Stimulated activated CD4-positive, alpha-beta T cell treated with anti-CD3 and anti-CD28 coated beads, Interleukin-15, amount 100 ng/mL, for 24 hours (primary cell): Measurements from ENCODE around the gene ADAT2.
A peak's percentile ranks its signal among the peaks of the same experiment; 100 is the strongest.
"Not testable (repeated sequence)": the region's sequence is repeated elsewhere in the genome, so short reads cannot be mapped to it uniquely, and the experiment has no call there.

Experiments
- DNase-seq: peaks from one replicate; pipeline ENCODE4 v3.0.0-alpha.2; 2020

The ADAT2 gene

GRCh38 chr6:143450453-143451371 lies at the start of gene ADAT2, which contains the start of gene PEX3:
Gene ADAT2, minus strand, starts transcription at chr6:143450695. Its CDS starts 37 bp downstream, at chr6:143450658.
Gene PEX3, plus strand, starts transcription at chr6:143450805. Its CDS starts 238 bp downstream, at chr6:143451043.
- peak; percentile 96 for DNase-seq

DNA sequence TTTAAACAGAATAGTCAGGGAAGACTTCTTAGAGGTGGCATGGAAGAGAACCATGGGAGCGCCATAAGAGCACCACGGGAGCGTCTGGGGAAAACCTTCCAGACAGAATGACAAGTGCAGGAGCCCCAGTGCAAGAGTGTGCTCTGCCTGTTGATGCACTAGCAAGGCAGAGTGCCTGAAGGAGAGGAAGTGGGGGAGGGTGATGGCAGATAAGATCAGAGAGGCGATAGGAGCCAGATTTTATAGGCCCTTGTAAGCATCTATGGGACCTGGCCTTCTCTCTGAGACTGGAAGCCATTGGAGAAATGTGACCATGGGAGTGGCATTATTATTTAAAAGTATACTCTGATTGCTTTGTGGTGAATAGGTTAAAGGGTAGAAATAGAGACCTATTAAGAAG lies 47.9 kb upstream of the ADAT2 start:
- DNase-seq: no peak

- DNase-seq: no peak
Measured at GRCh38 chr6:143496974-143497373, 46.5 kb upstream of the ADAT2 start.

DNA sequence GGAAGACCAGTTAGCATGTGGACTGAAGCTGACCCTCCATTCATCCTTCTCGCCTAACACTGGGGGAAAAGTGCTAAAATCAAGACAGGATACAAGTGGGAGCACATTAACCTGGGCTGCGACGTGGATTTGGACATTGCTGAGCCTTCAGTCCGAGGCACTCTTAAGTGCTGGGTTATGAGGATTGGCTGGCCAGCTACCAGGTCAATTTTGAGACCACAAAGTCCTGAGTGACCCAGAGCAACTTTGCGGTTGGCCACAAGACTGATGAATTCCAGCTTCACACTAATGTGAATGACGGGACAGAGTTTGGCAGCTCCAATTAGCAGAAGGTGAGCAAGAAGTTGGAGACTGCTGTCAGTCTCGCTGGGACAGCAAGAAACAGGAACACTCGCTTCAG lies 40.3 kb upstream of the ADAT2 start:
- no peak for DNase-seq

DNA sequence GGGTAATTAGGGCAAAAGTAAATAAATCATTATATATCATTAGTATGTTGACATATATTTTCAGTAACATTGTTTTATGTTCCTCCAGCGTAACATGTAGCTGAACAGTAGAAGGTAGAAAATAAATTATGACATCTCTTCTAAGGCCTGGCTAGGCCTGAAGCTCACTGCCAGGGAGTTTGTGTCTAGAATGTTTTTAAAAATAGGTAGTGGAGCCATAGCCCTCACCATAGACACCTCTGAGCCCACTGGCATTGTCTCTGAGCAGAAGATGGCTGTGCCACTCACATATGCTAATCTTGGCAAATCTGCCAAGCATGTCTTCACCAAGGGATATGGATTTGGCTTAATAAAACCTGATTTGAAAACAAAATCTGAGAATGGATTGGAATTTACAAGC lies 39.7 kb upstream of the ADAT2 start:
- no peak for DNase-seq

DNA sequence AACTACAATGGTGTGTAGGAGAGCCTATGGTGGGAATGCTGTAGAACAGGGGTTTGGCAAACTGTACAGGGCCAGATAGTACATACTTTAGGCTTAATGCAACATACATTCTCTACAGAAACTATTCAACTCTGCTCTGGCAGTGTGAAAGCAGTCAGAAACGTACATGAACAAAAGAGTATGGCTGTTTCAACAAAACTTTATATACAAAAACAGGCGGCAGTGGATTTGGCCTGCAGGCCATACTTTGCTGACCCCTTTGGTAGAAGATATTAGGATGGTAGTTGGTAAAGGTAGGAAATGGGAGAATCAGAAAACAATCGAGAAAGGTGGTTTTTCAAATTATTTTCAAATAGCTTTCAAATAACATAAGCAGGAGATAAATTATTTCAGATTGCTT lies 36.3 kb upstream of the ADAT2 start:
- no peak for DNase-seq

DNA sequence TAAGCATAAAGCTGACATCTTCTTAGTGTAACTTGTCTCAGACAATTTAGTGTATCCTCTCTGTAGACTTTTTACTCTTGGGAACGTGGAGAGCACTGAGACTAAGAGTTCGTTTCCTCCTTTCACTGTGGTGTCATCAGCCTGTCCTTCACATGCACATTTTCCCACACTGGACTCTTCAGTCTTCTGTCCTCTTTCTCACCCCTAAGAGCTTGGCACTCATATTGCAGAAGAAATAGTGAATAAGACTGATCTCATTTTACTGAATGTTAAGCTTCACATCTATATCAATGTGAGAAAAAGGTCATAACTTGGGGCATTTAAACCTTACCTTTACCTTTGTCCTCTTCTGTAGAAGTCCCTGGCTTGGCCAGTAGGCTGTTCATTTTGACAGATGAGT lies 35.5 kb upstream of the ADAT2 start:
- DNase-seq: no peak

DNA sequence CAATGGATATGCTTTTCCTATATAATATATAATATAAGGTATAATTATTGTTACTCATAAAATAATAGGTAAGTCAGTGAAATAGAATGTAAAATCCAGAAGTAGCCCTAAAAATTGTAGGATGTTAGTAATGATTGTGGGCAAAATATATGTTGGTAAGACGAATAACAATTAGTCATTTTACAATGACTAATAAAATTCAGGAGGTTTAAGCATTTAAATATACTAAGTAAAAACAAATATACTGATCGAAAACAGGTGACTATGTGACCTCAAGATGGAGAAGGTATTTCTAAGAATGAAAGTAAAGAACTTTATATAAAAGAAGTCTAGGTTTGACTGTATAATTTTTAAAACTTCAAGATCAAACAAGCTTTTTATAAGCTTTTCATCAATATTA lies 32.1 kb upstream of the ADAT2 start:
- DNase-seq: no peak

- no peak for DNase-seq
Measured at GRCh38 chr6:143478479-143479062, 28.1 kb upstream of the ADAT2 start.

DNA sequence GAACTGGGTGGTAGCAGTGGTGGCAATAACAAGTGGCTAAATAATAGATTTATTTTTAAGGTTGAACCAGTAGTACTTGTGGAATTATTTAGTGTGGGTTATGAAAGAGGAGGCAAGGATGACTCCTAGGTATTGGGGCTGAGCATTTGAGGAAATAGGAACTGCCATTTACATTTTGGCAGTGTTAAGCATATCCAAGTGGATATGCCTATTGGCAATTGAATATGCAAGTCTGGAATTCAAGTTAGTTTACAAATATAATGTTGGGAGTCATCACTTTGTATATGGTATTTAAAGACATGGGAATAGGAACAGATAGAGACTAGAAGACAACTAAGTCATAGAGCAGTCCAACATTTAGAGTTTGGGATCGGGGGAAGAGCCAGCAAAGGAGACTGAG lies 26.1 kb upstream of the ADAT2 start:
- DNase-seq: no peak

DNA sequence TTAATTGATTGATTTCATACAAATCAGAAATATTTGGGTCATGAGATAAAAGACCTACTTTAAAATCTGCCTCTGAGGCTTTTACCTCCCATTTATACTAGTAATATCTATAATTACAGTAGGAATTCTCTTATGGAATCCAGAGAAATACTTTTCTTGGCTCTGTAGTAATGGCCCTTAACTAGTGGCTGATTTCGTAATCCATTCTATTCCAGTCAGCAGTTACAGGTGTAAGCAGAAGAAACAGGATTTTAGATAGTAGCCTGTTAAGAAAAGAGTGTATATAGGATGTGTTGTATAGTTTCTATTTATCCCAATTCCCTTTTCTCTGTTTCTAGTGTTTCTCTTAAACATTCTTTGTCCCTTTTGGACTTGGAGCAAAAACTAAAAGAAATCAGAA lies 21.3 kb upstream of the ADAT2 start:
- no peak for DNase-seq

GRCh38 chr6:143468823-143469222 lies 18.3 kb upstream of the ADAT2 start:
- not testable (repeated sequence) for DNase-seq

DNA sequence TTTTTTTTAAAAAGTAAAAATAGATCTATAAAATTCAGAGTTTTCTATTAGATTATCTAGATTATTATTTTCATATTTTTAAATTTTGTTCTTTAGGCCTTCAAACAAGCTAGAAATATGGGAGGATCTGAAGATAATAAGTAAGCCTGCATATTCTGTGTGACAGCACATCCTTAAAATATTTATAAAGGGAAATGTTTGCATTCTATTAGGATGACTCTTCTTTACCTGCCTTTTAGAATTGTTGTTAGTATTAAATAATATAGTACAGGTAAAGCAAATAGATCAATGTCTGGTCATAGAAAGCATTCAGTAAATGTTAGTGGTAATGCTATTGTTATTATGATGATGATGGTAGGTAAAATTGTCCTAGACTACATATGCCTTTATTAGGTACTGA lies 17.5 kb upstream of the ADAT2 start:
- no peak for DNase-seq

- no peak for DNase-seq
Measured at GRCh38 chr6:143465546-143465945, 15.1 kb upstream of the ADAT2 start.

GRCh38 chr6:143457563-143458359 lies 7.3 kb upstream of the ADAT2 start:
- DNase-seq: no peak

DNA sequence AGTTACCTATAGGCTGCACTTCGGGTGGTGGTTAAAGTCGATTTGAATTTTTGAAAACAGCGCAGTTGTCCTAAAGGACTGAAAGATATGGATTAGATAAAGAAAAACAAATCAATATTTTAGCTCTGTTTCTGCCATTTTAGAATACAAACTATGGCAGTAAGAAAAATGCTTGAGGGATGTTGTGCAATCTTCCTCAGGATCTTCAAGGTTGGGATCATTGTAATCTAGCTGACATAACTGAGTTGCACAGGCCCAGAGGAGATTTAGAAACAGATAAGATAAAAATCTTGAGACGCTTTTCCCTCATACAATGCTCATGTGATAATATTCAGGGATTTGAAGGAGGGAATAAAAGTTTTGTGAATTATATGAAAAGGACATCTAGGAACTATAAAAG lies 1.0 kb upstream of the ADAT2 start:
- no peak for DNase-seq

DNA sequence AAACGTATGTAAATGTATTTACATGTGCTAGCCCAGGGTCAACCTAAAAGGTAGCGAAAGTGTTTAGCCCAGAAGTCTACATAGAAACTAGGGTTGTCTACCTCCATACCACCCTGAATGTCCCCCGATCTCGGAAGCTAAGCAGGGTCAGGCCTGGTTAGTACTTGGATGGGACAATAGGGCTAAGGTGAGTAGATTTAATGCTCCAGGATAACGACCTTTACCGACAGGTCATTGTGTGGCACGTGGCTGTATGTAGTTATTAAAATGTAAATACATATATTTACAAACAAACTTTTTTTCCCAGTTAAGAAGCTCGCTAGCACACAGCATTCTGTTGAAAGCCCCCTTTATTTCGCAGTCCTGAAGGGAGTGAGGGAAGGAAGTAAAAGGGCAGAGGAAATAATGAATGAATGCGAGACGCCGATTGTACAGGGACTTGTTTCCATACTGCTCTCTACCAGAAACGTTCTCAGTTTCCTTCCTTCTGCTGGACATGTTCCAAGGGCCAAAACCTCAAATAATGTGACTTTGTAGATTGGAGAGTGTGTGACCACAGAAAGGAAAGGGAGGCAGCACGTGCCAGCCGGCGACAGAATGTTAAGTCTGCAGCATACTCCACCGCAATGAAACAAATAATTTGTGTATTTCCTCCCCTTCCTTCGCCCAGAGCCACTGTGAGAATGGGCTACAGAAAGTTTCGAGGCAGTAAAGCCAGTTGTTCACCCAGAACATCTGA lies 612 bp downstream of the ADAT2 start:
- DNase-seq: peak; percentile 28

DNA sequence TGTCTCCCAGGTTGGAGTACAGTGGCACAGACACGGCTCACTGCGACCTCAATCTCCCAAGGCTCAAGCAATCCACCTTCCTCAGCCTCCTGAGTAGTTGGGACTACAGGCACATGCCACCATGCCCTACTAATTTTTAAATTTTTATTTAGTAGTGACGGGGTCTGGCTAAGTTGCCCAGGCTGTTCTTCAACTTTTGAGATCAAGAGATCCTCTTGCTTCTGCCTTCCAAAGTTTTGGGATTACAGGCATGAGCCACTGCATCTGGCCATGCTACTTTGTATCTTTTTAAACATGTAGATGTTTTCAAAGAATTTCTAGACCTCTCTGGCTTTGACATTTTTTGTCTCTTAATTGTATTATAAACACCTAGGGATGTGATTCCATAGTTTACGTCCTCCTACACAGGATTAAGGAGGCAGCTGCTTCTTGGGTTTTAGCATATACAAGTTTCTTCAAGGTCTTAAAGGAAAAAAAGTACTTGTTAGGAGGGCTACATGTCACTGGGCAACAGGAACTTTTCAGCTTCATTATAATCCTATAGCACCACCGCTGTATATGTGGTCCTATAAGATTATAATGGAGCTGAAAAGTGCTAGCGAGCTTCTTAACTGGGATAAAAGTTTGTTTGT lies 1.3 kb downstream of the ADAT2 start:
- DNase-seq: no peak

DNA sequence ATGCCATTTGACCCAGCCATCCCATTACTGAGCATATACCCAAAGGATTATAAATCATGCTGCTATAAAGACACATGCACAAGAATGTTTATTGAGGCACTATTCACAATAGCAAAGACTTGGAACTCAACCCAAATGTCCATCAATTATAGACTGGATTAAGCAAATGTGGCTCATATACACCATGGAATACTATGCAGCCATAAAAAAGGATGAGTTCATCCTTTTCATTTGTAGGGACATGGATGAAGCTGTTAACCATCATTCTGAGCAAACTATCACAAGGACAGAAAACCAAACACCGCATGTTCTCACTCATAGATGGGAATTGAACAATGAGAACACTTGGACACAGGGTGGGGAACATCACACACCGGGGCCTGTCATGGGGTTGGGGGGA lies 2.6 kb downstream of the ADAT2 start:
- not testable (repeated sequence) for DNase-seq

GRCh38 chr6:143443096-143443495 lies 7.4 kb downstream of the ADAT2 start:
- DNase-seq: no peak

GRCh38 chr6:143441680-143442545 lies 8.6 kb downstream of the ADAT2 start:
- DNase-seq: no peak
